Activated CD4-positive, alpha-beta T cell treated with anti-CD3 and anti-CD28 coated beads, Interleukin-2, amount 50 U/mL, for 4 hours (primary cell): Measurements from ENCODE around the gene NOL3.

Source experiments
- DNase-seq, 2 experiments: peaks; one replicate each; pipeline ENCODE4 v3.0.0-alpha.2; 2020

Gene NOL3

GRCh38 chr16:67207249-67208091 is 37.1 kb downstream of the NOL3 start:
- no peak for DNase-seq

- no peak for DNase-seq
Measured at GRCh38 chr16:67208154-67208896, 38.0 kb downstream of the NOL3 start.

- DNase-seq, result no peak
Measured at GRCh38 chr16:67209565-67209964, 39.2 kb downstream of the NOL3 start.

- no peak for DNase-seq
Measured at GRCh38 chr16:67210069-67210937, 40.0 kb downstream of the NOL3 start.

GRCh38 chr16:67211674-67212073 is 41.3 kb downstream of the NOL3 start:
- no peak for DNase-seq

GRCh38 chr16:67212766-67213165 is 42.4 kb downstream of the NOL3 start:
- DNase-seq, result no peak

- no peak for DNase-seq
Measured at GRCh38 chr16:67213197-67214019, 43.1 kb downstream of the NOL3 start.

GRCh38 chr16:67215706-67216105 is 45.4 kb downstream of the NOL3 start:
- no peak for DNase-seq

GRCh38 chr16:67216612-67217490 is 46.5 kb downstream of the NOL3 start:
- DNase-seq, result no peak

- DNase-seq, result no peak
Measured at GRCh38 chr16:67223992-67224391, 53.7 kb downstream of the NOL3 start.
